Epithelial cell of proximal tubule (primary cell): ENCODE measurements around the gene LRRC8D. TPM values are rescaled to one million over a fixed set of nuclear protein-coding genes. Genes with fewer than 3 reads are reported as not detected.

ENCODE experiments used
- DNase-seq: peaks from one replicate; pipeline ENCODE4 v3.0.0-alpha.2; 2011; ENCODE audit warnings: low read depth
- H3K4me3 ChIP-seq: 2 replicates; pipeline ENCODE4 v1.5.1; 2011; ENCODE audit warnings: low read depth, mild to moderate bottlenecking, low read length
- total RNA-seq: library from RNA; depleted of rRNA; stranded (reverse); fragments of >200 nt; gene quantifications from 2 replicates; pipeline ENCODE4 v1.2.3, GENCODE V29; 2015
- TF ChIP-seq, protein P1 (sequence below): conservative IDR thresholded peaks from 2 replicates; pipeline ENCODE4 v1.5.1; 2012; ENCODE audit warnings: low read depth, mild to moderate bottlenecking, low read length

The LRRC8D gene
- total RNA-seq, 1 donor from 2014 or later = 33.8 TPM

DNA sequence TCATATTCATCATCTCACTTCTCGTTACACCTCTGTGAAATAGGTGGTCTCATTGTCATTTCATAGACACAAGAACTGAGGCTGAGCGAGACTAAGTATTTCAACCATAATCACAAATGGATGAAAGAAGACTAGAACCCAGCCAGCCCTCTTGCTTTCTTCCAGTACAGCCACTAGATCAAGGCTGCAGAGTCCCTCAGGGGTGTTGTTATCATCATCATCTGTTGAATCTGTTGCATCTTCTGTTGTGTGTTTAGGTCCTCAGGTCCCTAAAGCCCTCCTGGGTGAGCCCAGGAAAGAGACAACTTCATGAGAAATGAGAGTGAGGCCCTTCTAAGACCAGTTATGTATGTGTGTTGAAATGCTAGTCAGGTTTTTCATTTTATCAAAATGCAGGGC, 87.4 kb downstream of the LRRC8D start:
- DNase-seq = no peak
- no peak overlapping the region for H3K4me3 ChIP-seq
- TF ChIP-seq, protein P1, sequence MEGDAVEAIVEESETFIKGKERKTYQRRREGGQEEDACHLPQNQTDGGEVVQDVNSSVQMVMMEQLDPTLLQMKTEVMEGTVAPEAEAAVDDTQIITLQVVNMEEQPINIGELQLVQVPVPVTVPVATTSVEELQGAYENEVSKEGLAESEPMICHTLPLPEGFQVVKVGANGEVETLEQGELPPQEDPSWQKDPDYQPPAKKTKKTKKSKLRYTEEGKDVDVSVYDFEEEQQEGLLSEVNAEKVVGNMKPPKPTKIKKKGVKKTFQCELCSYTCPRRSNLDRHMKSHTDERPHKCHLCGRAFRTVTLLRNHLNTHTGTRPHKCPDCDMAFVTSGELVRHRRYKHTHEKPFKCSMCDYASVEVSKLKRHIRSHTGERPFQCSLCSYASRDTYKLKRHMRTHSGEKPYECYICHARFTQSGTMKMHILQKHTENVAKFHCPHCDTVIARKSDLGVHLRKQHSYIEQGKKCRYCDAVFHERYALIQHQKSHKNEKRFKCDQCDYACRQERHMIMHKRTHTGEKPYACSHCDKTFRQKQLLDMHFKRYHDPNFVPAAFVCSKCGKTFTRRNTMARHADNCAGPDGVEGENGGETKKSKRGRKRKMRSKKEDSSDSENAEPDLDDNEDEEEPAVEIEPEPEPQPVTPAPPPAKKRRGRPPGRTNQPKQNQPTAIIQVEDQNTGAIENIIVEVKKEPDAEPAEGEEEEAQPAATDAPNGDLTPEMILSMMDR = no peak

DNA sequence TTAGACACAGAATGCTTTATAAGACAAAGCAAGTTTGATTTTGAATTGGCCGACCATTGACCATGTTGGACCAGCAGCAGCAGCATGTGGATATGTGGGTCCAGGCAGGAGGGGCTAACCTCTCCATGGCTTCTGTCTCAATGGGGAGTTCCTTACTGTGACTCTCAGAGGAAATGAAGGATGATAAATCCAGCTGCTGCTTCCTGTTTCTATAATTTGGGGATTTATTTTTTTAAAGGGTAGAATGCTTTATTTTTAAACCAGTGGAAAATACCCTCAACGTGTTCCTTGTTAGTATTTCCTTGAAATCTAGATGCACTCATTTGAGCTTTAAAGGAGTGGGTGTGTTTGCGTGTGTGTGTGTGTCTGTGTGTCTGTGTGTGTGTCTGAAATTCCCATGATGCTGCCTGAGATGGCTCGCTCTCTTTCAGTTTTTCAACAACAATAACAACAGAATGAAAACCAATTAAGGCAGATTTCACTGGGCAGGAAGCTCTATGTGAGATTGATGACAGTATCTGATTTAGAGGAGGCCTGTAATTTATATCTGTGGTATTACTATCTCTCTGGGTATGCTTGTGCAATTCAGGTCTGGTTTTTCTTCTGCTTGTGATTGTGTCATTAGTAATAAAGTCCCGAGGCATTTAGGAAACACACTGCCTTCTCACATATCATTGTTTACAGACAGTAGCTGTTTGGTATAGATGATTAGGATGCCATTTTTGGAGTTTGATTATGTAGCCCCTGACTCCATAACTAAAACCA, 88.0 kb downstream of the LRRC8D start:
- H3K4me3 ChIP-seq = no peak overlapping the region
- TF ChIP-seq, protein P1 = no peak
- DNase-seq = no peak

DNA sequence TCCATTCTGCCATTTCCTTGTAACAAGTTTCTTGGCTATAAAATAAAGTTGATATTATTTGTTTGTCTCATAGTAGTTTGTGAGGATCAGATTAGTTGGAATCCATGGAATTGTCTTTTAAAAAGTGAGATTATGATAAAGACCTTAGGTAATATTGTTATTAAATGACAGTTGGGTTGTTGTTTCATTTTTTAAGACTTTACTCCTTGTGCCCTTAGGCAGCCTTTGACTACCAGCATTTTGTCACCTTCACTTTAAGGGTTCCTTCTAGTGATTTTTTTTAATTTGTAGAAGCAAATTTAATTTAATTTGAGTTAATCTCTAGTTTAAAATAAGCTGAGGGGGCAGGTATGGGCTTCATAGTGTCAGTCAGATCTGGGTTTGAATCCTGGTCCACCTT, 89.4 kb downstream of the LRRC8D start:
- H3K4me3 ChIP-seq = no peak overlapping the region
- DNase-seq = no peak
- TF ChIP-seq, protein P1 = no peak

DNA sequence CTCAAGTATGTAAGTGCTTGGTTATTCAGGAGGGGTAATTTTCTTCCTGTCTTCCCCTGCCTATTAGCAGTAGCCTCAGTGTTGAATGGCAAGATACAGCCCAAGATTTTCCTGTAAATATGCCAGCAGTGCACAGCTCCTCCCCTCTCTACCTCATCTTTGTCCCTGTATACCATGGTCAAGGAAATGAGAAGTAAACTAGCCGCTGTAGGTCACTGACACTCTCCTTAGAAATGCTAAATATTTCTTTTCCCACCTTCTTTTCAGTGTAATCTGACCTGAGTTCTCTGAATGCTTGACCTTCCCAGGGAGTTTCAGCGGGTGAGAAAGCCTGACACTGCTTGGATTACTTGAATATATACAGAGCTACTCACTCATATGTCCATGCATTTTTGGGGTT, 89.9 kb downstream of the LRRC8D start:
- DNase-seq = peak; percentile 70
- TF ChIP-seq, protein P1 = no peak
- no peak overlapping the region for H3K4me3 ChIP-seq

DNA sequence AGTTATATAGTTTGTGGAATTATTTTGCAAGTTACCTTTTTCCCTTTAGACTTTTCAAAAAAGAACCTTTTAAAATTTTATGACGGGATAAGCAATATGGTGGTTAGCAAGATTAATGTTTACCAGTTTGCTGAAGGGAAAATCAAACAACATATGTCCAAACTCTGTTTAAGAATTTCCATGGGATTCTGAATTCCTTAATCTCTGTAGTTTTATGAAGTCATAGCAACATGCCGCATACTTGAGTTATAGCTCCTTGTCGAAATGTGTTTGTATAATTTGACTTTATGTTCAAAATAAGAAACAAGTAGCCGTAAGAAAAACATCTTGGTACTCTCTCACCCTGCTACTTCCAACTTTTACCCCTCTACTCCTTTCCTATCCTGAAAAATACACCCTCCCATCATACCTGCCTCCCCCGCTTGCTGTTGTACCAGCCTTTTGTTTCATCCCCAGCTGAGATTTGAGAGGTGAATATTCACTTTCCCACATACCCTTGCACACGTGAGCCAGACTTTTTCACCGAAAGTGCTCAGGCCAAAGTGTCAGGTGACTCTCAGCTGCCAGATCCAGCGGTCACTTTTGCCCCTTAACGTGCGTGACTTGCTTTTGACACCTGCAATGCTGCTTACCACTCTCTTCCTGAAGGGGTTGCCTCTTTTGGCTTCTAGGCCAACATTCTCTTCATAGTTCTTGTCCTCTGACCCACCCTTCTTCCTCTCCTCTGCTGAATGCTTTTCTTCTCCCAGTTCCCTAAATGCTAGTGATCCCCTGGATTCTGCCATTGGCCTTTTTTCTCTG, 90.6 kb downstream of the LRRC8D start:
- no peak overlapping the region for H3K4me3 ChIP-seq
- TF ChIP-seq, protein P1 = no peak
- no peak for DNase-seq

DNA sequence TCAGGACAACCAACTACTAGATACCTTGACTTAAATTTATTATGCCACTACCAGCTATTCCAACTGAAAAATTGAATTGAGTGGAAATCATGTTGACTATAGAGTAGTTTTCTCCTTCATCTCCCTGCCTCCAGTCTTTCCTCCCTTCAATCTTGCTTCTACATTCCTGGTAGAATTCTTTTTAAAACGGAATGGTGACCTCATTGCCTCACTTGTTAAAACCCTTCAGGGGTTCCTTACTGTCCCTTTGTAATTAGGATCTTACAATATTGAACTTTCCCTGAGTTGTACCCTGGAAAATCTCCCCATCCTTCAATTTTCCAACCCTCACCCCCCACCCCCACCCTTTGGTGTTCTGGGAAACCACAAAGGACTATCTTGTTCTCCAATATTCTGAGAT, 91.2 kb downstream of the LRRC8D start:
- no peak overlapping the region for H3K4me3 ChIP-seq
- DNase-seq = no peak
- TF ChIP-seq, protein P1 = no peak
